NK-92 treated with Interleukin-12 subunit alpha and Interleukin-12 subunit beta, amount 100 ng/mL, for 24 hours (cell line): ENCODE data around the gene TTYH3.

Experiments
- DNase-seq: peaks from one replicate; lab custom pipeline; 2025; lab: John Stamatoyannopoulos, UW

Gene TTYH3

DNA sequence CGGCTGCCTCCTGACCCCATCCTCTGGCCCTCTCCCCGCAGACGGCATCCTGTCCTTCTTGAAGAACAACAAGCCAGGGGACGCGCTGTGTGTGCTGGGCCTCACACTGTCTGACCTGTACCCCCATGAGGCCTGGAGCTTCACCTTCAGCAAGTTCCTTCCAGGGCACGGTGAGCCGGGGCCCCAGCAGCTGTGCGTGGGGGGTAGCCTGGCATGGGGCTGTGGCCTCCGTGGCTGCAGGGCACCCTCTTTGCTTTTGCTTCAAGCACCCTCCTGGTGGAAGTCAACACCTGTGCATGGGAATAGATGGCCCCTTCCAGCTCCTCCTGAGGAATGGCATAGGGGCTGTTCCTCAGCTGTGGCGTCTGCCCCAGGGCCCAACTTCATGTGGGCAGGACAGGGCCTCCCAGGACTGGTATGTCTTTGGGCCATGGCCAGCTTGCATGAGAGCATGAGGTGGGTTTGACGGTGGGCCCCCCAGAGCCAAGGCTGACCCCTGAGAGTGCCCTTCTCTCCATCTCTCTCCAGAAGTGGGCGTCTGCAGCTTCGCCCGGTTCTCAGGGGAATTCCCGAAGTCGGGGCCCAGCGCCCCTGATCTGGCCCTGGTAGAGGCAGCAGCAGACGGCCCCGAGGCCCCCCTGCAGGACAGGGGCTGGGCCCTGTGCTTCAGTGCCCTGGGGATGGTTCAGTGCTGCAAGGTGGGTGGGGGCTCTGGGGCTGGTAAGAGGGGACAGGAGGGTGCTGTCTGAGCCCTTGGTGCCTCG lies 76.9 kb downstream of the TTYH3 start:
- no peak for DNase-seq

GRCh38 chr7:2709553-2710285 lies 77.9 kb downstream of the TTYH3 start:
- peak; percentile 63 for DNase-seq

DNA sequence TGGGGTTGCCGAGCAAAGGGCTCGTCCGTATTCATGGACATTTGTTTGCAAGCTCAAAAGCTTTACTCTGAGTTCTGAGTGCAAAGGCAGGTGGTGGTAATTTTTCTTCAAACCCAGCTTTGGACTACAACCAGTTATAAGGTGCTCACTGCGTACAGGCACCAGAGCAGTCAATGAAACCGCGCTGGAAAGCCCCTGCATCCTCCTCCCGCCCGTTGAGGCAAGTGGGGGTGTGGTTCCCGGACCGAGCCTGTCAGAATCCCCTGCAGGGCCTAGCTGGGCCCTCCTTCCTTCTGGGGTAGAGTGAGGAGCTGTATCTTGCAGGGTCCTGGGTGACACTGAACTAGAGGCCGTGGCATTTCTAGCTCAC lies 78.5 kb downstream of the TTYH3 start:
- no peak for DNase-seq

DNA sequence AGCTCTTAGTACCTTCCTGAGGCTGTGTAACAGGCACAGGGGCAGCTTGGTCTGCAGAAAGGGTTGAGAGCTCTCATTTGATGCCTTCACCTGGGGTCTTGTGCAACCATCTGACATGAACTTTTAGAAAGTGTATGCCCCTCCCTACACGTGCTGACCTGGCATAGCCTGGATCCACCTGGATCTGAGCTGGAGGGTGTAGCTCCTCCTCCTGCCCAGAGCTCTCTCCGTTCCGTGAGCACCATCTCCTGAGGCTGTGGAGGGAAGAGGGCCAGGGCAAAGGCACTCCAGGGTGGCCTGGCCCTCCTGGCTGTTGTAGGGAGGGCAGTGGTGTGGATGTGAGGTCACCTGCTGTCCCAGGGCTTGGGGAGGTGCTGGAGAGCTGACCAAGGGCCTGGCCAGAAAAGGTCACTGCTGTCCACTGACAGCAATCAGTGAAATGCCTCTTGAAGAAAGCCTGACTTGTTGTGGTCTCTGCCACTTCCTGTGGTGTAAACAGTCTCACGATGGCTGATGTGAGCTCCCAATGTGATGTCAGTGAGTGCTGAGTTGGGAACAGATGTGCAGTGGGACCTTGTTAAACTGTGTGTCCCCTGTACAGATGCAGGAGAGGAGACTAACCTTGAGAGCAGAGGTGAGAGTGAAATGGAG lies 79.2 kb downstream of the TTYH3 start:
- peak; percentile 32 for DNase-seq

DNA sequence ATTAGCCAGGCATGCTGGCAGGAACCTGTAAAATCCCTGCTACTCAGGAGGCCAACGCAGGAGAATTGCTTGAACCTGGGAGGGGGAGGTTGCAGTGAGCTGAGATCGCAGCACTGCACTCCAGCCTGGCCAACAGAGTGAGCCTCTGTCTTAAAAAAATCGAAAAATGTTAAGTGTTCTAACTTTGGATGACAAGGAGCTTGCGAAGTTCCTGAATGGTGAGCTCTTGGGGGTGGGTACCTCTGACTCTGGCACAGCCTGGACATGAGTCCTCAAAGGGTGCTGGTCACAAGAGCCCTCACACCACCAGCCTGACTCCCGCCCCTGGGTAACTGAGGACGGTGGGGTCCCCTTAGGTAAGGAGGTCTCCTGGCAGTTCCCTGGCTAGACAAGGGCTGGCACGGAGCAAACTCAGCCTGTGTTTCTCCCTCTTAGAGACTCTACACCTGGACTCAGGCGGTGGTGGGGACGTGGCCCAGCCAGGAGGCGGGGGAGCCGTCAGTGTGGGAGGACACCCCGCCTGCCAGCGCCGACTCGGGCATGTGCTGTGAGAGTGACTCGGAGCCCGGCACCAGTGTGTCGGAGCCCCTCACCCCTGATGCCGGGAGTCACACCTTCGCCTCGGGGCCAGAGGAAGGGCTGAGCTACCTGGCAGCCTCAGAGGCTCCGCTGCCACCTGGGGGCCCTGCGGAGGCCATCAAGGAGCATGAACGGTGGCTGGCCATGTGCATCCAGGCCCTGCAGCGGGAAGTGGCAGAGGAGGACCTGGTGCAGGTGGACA lies 80.3 kb downstream of the TTYH3 start:
- no peak for DNase-seq

DNA sequence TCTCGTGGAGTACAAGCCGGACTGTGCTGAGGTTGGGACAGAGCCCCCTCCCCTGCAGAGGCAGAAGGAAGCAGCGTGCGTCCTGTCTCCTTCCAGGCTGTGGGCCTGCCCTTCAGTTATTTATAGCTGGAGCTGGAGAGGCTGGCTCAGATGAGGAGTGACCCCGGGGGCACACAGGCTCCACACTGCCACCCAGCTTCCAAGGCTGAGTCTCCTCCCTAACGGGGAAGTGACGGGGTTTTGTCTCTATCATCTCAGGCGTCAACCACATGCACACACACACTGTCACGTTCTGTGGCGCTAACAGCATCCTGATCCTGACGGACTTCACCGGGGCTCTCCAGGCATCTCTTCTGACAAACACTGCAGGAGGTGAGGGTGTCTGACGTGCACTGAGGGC lies 81.6 kb downstream of the TTYH3 start:
- no peak for DNase-seq

GRCh38 chr7:2713978-2714377 lies 82.2 kb downstream of the TTYH3 start:
- no peak for DNase-seq
